ENCODE results near the gene GUCY2F. TPM values are rescaled to one million over a fixed set of nuclear protein-coding genes. Genes with fewer than 3 reads are reported as not detected.

The GUCY2F gene
- total and polyA plus RNA-seq, 8 donors: not detected

DNA sequence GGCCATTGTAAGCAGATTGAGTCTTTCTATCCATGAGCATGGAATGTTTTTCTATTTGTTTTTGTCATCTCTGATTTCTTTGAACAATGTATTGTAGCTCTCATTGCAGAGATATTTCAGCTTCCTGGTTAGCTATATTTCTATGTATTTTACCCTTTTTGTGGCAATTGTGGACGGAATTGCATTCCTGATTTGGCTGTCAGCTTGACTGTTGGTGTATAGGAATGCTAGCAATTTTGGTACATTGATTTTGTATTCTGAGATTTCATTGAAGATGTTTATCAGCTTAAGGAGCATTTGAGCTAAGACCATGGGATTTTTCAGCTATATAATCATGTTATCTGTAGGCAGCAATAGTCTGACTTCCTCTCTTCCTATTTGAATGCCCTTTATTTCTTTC lies 154.6 kb downstream of the GUCY2F start:
- DNase-seq: no peak
- Histone ChIP-seq H3K27me3 (peaks cover 0 to 6% (median 3%) of the 10 kb centered on the region in 4 donors), H3K36me3 (no peaks in the 10 kb centered on the region), H3K4me3 (no peak overlapping the region), H3K9me3 (no peaks in the 10 kb centered on the region), H3K27ac (no peak overlapping the region), H3K4me1 (no peaks in the 10 kb centered on the region)
- no peak for ATAC-seq
- intact Hi-C loops (cut with DNase I): no loop called here
- WGBS, 2 donors: 21 to 29% methylated on average over 1 of the region's 1 CpG
- no peak for FAIRE-seq
- TF ChIP-seq, protein P1, sequence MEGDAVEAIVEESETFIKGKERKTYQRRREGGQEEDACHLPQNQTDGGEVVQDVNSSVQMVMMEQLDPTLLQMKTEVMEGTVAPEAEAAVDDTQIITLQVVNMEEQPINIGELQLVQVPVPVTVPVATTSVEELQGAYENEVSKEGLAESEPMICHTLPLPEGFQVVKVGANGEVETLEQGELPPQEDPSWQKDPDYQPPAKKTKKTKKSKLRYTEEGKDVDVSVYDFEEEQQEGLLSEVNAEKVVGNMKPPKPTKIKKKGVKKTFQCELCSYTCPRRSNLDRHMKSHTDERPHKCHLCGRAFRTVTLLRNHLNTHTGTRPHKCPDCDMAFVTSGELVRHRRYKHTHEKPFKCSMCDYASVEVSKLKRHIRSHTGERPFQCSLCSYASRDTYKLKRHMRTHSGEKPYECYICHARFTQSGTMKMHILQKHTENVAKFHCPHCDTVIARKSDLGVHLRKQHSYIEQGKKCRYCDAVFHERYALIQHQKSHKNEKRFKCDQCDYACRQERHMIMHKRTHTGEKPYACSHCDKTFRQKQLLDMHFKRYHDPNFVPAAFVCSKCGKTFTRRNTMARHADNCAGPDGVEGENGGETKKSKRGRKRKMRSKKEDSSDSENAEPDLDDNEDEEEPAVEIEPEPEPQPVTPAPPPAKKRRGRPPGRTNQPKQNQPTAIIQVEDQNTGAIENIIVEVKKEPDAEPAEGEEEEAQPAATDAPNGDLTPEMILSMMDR (IDR thresholded peaks at IDR 0.05): no peak

Other genes with a start within 250 kb of the GUCY2F start
- 1 to 10 TPM; 2.8 to 5.8 (median 4.4) TPM for gene NXT2, start 54.8 kb upstream of the GUCY2F start, total RNA-seq
- 1 to 10 TPM; 1.9 to 3.2 TPM for gene NXT2, start 54.8 kb upstream of the GUCY2F start, polyA plus RNA-seq
- gene KCNE5, start 143.1 kb upstream of the GUCY2F start, total RNA-seq: under 1 TPM in 1 of 6 donors, not detected in 5; 0.12 TPM
- not detected for gene KCNE5, start 143.1 kb upstream of the GUCY2F start, polyA plus RNA-seq